Stimulated activated effector memory CD8-positive, alpha-beta T cell treated with anti-CD3 and anti-CD28 coated beads, Interleukin-12 subunit alpha, Interleukin-12 subunit beta, amount 100 ng/mL, for 72 hours (primary cell): ENCODE measurements around the gene TUT7.

ENCODE experiments used
- ATAC-seq: fragments of 150-1000 bp; cut with Tn5 transposase; 2 replicates; pipeline ENCODE4 v1.10.0; 2021
- DNase-seq, 2 donors: peaks; one replicate each; pipeline ENCODE4 v3.0.0; 2021 to 2022; ENCODE audit warnings: low spot score in 2 of 2
- H3K27ac Mint-ChIP-seq: one replicate; pipeline ENCODE4 v1.8.0; 2022; ENCODE audit warnings: mild to moderate bottlenecking, mixed read lengths
- H3K36me3 Mint-ChIP-seq: one replicate; pipeline ENCODE4 v1.8.0; 2022; ENCODE audit warnings: mild to moderate bottlenecking, mixed read lengths
- H3K4me1 Mint-ChIP-seq: one replicate; pipeline ENCODE4 v1.8.0; 2022; ENCODE audit warnings: mixed read lengths
- H3K4me3 Mint-ChIP-seq: one replicate; pipeline ENCODE4 v1.8.0; 2022; ENCODE audit warnings: mild to moderate bottlenecking, mixed read lengths
- H3K9me3 Mint-ChIP-seq: one replicate; pipeline ENCODE4 v1.8.0; 2022; ENCODE audit warnings: mixed read lengths

Gene TUT7

DNA sequence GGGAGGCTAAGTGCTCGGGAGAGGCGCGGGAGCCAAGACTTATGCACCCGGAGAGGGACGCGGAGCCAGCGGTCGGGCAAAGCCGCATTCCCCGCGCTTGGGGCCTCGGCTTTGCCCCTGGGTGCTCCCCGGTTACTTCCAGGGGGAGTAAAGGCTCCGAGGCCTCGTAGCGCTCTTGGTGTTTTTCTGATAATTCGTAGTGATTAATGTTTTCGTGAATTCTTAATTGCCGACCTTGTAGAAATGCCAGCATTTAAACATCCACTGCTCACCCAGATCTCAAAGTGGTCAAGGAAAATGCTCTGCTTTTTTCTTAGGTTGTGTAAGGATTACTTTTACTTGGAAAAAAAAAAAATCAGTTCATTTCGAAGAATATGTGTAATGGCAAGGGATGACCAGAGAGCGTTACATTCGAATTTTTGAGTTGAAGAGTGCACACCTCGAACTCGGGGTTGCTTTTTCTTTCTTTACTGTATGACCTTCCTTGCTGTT lies 654 bp upstream of the TUT7 start:
- no peaks in the 10 kb centered on the region for H3K9me3 Mint-ChIP-seq
- no peak for DNase-seq
- peak; percentile 15 for ATAC-seq

DNA sequence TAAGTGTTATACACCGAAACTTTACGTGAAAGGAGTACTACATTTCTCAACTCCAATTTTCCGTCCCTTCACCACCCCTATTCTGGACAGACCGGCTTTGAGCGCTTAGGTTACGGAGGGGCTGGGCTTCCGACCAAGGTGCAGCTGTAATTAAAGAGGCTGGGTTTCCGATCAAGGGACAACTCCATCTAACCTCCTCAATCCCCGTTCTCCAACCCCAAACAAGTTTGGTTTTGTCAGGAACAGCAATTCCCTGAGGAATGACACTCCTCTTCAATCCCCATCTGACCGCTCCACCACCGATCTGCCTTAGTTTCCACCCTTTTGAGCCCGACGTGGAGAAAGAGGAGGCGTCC lies 577 bp downstream of the TUT7 start:
- H3K4me3 Mint-ChIP-seq: peak overlapping the region; percentile 95
- ATAC-seq (peak; percentile 47), DNase-seq (peak in 1 of 2 donors; percentile 15)
- H3K27ac Mint-ChIP-seq: peak overlapping the region; percentile 98
- H3K9me3 Mint-ChIP-seq: no peaks in the 10 kb centered on the region
- H3K4me1 Mint-ChIP-seq: peaks cover 25% of the 10 kb centered on the region
- peaks cover 61% of the 10 kb centered on the region for H3K36me3 Mint-ChIP-seq

More for the DNA sequence above, 654 bp upstream of the TUT7 start:
- Mint-ChIP-seq H3K27ac (peak overlapping the region; percentile 98), H3K4me1 (peaks cover 17% of the 10 kb centered on the region), H3K4me3 (peak overlapping the region; percentile 95), H3K36me3 (peaks cover 49% of the 10 kb centered on the region)

DNA sequence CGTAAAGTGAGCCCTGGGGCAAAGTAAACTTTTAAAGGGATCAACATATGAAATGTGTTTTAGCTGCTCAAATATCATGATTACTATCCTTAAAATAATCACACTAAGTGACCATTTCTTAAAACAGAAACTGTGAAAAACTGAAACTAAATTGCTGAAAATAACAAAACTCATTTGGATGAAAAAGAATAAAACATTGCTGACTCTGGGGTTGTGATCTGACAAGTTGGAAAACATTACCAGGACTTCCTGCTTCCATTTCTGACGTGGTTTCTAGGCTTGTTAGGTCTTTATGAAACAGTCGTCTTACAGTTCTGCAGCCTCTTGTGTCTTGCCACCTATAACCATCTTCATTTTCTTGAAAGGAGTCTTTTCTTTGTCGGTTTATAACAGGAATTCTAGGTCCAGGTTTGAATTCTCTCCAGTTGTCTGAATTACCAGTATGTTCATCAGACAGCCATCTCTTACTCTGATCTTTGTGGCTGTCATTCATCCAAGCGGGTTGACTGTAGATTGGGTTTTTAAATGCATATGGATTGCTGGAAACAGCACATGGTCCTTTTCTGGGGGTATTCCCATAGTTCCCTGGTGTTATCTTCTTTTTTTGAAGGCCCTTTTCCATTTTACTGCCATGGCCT lies 1.7 kb downstream of the TUT7 start:
- Mint-ChIP-seq H3K4me1 (peaks cover 35% of the 10 kb centered on the region), H3K27ac (peak overlapping the region; percentile 98), H3K9me3 (no peaks in the 10 kb centered on the region), H3K36me3 (peaks cover 72% of the 10 kb centered on the region), H3K4me3 (peak overlapping the region; percentile 95)
- DNase-seq: no peak
- peak; percentile 52 for ATAC-seq

DNA sequence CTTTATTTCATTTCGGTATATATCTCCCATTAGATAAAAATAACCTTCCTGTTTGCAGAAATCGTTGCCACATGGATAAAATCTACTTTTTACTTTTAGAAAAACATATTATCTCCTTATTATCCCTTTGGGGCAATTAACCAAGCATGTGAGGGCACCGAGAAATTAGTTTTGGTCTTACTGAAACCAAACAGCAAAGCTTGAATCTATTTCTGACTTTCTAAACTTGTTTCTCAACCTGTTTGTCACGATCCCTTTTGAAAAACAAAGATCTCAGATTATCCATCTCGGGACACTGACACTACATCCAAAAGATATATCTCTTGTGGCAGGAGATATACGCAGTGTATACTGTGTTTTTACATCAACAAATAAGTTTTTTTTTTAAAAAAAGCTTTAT lies 2.3 kb downstream of the TUT7 start:
- Mint-ChIP-seq H3K27ac (peak overlapping the region; percentile 98), H3K9me3 (no peaks in the 10 kb centered on the region), H3K36me3 (peaks cover 79% of the 10 kb centered on the region), H3K4me1 (peaks cover 35% of the 10 kb centered on the region), H3K4me3 (peak overlapping the region; percentile 95)
- DNase-seq (no peak), ATAC-seq (no peak)

DNA sequence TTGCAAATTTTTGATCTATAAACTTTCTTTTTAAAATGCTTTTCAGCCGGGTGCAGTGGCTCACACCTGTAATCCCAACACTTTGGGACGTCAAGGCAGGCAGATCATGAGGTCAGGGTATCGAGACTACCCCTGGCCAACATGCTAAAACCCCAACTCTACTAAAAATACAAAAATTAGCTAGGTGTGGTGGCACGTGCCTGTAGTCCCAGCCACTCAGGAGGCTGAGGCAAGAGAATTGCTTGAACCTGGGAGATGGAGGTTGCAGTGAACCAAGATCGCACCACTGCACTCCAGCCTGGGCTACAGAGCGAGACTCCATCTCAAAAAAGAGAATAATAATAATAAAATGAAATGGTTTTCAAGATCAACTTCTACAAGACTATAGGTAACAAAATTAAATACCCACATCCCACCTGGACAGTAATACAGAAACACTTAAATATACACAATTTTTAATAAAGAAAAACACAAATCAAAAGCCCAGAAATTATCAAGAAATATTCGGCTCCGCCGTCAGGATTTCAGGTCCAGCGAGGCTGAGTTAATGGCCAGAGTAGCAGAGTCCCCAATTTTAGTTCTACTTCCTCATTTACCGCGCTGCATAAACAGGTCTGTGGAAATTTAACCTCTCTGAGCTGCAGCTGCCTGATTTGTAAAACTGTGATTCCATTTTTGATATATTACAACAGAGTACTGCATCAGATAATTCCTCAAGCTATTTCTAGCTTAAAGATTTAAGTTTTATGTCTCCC lies 4.0 kb downstream of the TUT7 start:
- no peaks in the 10 kb centered on the region for H3K9me3 Mint-ChIP-seq
- no peak overlapping the region for H3K27ac Mint-ChIP-seq
- peaks cover 96% of the 10 kb centered on the region for H3K36me3 Mint-ChIP-seq
- ATAC-seq (no peak), DNase-seq (no peak)
- peak overlapping the region; percentile 95 for H3K4me3 Mint-ChIP-seq
- H3K4me1 Mint-ChIP-seq: peaks cover 42% of the 10 kb centered on the region

DNA sequence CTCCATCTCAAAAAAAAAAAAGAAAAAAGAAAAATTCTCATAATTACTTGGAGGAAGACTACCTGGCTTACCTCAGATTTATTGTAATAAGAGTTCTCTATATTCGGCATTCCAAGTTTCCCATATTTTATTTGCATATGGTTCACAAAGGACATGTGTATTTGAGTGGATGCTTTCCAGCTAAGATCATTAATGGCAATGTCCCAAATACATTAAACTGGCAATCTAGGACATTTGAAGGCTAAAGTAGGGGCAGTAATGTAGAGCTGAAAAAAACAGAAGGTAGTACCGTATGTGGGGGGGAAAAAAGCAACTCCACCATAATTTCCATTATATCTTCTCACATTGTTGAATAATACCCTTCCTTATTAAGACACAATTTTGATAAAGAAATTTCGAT lies 4.9 kb downstream of the TUT7 start:
- Mint-ChIP-seq H3K27ac (no peak overlapping the region), H3K9me3 (no peaks in the 10 kb centered on the region), H3K4me3 (peak overlapping the region; percentile 95), H3K36me3 (peaks cover 99% of the 10 kb centered on the region), H3K4me1 (peaks cover 40% of the 10 kb centered on the region)
- no peak for ATAC-seq
- DNase-seq: no peak

DNA sequence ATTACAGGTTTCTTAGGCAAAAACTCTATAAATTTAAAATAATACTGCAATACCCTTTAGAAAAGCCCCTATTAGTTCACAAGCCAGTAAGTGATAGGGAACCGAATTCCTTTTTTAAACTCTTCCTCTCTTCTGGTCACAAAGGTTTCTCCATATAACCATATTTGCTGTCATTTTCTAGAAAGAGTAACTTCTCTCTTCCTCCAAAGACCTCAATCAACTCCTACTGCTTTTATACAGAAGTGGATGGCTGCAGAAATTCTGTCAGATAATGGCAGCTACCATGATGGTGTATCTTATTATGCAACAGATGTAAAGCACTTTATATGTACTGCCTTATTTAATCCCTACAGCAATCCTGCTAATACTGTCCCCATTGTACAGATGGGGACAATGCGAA lies 6.2 kb downstream of the TUT7 start:
- Mint-ChIP-seq H3K27ac (peak overlapping the region; percentile 81), H3K4me3 (peak overlapping the region; percentile 95), H3K4me1 (peaks cover 40% of the 10 kb centered on the region), H3K9me3 (no peaks in the 10 kb centered on the region), H3K36me3 (peaks cover 97% of the 10 kb centered on the region)
- DNase-seq (no peak), ATAC-seq (no peak)

DNA sequence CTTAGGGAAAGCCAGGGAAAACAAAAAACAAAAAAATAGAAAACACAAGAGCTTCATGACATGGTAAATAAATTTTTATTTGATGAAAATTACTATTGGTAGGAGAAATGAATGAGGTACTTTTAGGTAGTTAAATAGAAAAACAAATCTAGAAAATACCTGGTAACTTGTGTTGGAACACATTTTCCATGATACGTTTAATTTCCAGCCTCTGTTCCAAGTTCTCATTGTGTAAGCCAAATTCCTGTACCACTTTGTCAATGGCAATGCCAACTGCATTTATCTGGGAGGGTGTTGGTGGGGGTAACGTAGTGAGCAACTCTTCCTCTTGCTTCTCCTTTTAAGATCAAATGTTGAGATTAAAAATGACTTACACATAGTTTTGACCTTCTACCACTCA lies 9.4 kb downstream of the TUT7 start:
- Mint-ChIP-seq H3K4me1 (peaks cover 54% of the 10 kb centered on the region), H3K36me3 (peaks cover 97% of the 10 kb centered on the region), H3K4me3 (no peak overlapping the region), H3K9me3 (no peaks in the 10 kb centered on the region), H3K27ac (no peak overlapping the region)
- no peak for ATAC-seq
- DNase-seq: no peak

DNA sequence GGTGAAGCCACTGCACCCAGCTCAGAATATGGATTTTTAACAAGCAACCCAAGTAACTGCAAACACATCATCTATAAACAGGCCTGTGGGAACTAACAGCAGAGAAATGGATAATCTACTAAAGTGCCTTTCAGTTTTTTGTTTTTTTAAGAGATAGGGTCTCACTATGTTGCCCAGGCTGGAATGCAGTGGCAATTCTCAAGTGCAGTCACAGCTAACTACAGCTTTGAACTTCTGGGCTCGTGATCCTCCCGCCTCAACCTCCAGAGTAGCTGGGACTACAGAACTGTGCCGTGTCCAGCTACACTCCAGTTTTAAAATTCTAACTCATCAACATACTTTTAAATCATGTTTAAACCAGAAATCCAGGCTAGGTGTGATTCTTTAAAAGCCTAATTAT lies 11.9 kb downstream of the TUT7 start:
- ATAC-seq (no peak), DNase-seq (no peak)
- Mint-ChIP-seq H3K36me3 (peaks cover 97% of the 10 kb centered on the region), H3K4me3 (no peak overlapping the region), H3K9me3 (no peaks in the 10 kb centered on the region), H3K4me1 (peaks cover 51% of the 10 kb centered on the region), H3K27ac (no peak overlapping the region)

DNA sequence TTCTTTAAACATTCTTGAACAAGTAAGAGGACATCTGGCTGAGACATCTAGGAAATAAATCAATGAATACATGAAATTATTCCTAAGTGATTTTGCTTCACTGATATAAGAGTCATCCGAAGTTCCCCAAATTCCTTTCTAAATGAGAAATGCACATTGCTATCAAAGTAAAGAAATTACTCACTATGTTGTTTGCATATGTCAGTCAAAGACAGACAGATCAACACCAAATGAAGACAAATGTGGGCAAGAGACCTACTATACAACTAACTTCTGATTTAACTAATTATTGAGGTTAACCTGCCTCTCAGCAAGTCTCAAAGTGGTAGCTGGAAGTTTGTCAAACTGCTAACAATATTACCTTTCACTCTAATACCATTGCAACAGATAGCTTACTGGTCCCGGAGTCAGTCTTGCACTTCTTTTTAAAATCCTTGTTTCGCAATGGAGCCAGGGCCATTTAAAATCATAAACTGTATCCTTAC lies 13.2 kb downstream of the TUT7 start:
- H3K36me3 Mint-ChIP-seq: peaks cover 97% of the 10 kb centered on the region
- no peaks in the 10 kb centered on the region for H3K9me3 Mint-ChIP-seq
- peak overlapping the region; percentile 2 for H3K4me3 Mint-ChIP-seq
- no peak for DNase-seq
- H3K4me1 Mint-ChIP-seq: peaks cover 46% of the 10 kb centered on the region
- ATAC-seq: peak; percentile 78
- H3K27ac Mint-ChIP-seq: peak overlapping the region; percentile 2

DNA sequence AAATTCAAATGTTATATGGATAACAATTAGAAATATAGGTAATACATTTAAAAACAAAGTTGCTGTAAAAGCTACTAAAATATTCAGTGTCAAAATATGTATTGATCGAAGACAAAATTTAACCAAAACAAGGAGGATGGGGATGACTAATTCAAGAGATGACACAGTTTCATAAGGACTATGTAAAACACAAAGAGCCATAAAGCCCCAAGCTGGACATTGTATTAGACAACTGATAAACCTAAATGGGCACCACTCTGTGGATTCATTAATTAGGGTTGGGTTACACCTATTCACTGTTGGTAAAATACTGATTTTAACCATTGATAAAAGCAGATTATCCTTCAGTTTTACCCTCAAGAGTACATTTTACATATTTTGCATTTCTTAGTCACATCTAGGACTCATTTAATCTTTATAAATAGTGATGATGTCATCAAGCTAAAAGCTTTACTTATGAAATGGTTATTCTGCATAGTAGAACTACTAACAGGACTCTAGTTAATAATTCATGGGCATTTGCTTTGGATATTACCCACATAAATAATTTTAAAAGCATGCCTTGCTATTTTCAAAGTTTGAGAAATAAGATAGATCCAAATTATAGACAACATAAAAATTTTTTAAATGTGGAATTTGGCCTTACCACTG lies 13.7 kb downstream of the TUT7 start:
- no peak for DNase-seq
- Mint-ChIP-seq H3K27ac (peak overlapping the region; percentile 2), H3K4me1 (peaks cover 42% of the 10 kb centered on the region)

DNA sequence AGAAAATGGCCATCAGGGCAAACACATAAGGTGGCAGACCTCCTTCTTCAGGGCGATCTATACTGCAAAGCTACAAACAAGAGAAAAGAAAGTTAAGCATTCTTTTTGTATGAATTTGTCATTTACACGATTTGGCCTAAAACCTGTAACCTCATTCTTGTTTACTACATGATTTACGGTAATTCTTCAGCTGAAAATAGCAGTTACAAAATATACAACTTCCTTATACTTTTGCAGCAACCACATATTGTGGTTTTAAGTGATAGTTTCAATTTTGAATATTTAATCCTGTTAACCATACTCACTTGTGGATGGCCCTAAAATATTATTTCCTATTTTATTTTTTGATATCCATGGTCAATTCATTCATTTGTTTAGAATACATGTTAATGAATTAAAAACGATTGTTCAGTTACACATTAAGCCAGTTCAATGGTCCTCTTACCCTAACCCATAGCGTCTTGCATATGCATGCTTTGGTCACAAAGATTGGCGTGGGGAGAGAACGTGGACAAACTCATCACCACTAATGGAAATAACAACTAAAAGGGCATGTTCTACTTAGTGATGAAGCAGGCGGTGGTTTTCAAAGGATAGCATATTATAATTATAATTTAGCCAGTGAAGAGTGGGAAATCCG lies 16.6 kb downstream of the TUT7 start:
- DNase-seq (no peak), ATAC-seq (peak; percentile 29)
- peaks cover 100% of the 10 kb centered on the region for H3K36me3 Mint-ChIP-seq
- no peaks in the 10 kb centered on the region for H3K9me3 Mint-ChIP-seq
- H3K4me1 Mint-ChIP-seq: peaks cover 36% of the 10 kb centered on the region
- peak overlapping the region; percentile 65 for H3K27ac Mint-ChIP-seq
- H3K4me3 Mint-ChIP-seq: peak overlapping the region; percentile 68

More for the DNA sequence above, 13.7 kb downstream of the TUT7 start:
- ATAC-seq: peak; percentile 70
- Mint-ChIP-seq H3K36me3 (peaks cover 97% of the 10 kb centered on the region), H3K4me3 (peak overlapping the region; percentile 68), H3K9me3 (no peaks in the 10 kb centered on the region)

DNA sequence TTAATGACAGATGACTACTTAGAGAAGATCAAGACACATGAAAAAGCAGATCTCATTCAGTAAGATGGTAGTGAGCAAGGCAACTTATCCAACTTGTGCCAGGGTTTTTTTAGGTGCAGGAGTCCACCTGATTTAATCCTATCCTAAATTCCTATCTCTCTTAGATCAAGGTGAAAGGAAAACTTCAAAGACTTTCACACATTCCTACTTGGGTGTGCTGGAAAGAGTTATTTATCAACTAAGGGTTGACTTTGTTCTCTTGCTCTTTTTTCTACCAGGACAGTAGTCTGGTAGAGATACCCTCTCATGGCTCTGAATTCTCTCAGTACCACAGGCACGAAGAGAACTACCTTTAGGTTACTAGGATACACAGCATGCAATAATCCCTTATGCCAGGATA lies 18.2 kb downstream of the TUT7 start:
- DNase-seq (no peak), ATAC-seq (no peak)
- Mint-ChIP-seq H3K36me3 (peaks cover 100% of the 10 kb centered on the region), H3K4me1 (peaks cover 36% of the 10 kb centered on the region), H3K27ac (no peak overlapping the region), H3K9me3 (no peaks in the 10 kb centered on the region), H3K4me3 (no peak overlapping the region)

DNA sequence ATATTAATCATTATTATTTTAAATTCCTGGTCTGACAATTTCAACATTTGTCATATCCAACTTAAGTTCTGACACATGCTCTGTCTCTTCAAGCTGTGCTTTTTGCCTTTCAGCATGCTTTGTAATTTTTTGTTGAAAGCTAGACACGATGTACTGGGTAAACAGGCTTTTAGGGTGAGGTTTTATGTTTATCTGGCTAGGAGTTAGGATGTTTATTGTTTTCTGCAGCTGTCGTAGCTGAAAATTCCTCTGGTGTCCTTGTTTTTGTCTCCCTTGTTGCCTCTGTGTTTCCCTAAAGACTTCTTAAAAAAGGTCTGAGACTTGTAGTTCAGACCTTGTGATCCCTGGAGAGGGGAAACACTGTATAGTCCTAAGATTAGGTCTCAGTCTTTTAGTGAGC lies 20.6 kb downstream of the TUT7 start:
- Mint-ChIP-seq H3K27ac (peak overlapping the region; percentile 11), H3K4me1 (peaks cover 25% of the 10 kb centered on the region), H3K9me3 (no peaks in the 10 kb centered on the region), H3K36me3 (peaks cover 100% of the 10 kb centered on the region), H3K4me3 (no peak overlapping the region)
- DNase-seq: no peak
- ATAC-seq: no peak

DNA sequence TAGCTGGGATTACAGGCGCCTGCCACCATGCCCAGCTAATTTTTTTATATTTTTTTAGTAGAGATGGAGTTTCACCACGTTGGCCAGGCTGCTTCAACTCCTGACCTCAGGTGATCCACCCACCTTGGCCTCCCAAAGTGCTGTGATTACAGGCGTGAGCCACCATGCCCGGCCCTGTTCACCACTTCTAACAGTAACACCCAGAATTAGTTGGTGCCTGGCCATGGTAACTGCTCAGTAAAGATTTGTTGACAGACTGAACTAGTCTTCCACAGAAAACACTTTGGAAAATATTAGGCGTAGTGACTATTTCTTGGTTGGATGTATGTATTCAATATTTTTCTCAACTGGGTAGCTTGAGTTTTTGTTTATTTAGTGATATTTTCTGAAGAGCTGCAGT lies 24.0 kb downstream of the TUT7 start:
- Mint-ChIP-seq H3K9me3 (no peaks in the 10 kb centered on the region), H3K27ac (peak overlapping the region; percentile 18), H3K4me3 (no peak overlapping the region), H3K4me1 (peaks cover 19% of the 10 kb centered on the region), H3K36me3 (peaks cover 100% of the 10 kb centered on the region)
- ATAC-seq: no peak
- DNase-seq: no peak
